DOHH2 (cell line): ENCODE data around the gene KLHDC8B.

Experiments
- H3F3A ChIP-seq: fragments of 200-600 bp; sonication (generic), shearing (Covaris generic); 2 replicates; pipeline ENCODE4 v1.6.0; 2016; ENCODE audit warnings: antibody characterized with exemption, mild to moderate bottlenecking; ENCODE audit not compliant: control insufficient read depth, insufficient read depth
- H3K27ac ChIP-seq: fragments of 200-600 bp; sonication (generic); 2 replicates; pipeline ENCODE4 v1.5.1; 2014; ENCODE audit warnings: low read depth, mild to moderate bottlenecking, low read length, moderate library complexity
- H3K27me3 ChIP-seq: fragments of 200-600 bp; sonication (generic); 2 replicates; pipeline ENCODE4 v1.6.1; 2014; ENCODE audit warnings: mild to moderate bottlenecking, low read length, mixed read lengths; ENCODE audit not compliant: control insufficient read depth
- H3K36me3 ChIP-seq: fragments of 200-600 bp; sonication (generic); 2 replicates; pipeline ENCODE4 v1.6.1; 2014; ENCODE audit warnings: mild to moderate bottlenecking, low read length, moderate library complexity, mixed read lengths; ENCODE audit not compliant: control insufficient read depth
- H3K4me1 ChIP-seq: fragments of 200-600 bp; sonication (generic); 2 replicates; pipeline ENCODE4 v1.6.1; 2014; ENCODE audit warnings: mild to moderate bottlenecking, low read length, mixed read lengths; ENCODE audit not compliant: control insufficient read depth
- H3K4me2 ChIP-seq: fragments of 200-600 bp; sonication (generic); 2 replicates; pipeline ENCODE4 v1.6.0; 2014; ENCODE audit warnings: mild to moderate bottlenecking, low read length, moderate library complexity
- H3K4me3 ChIP-seq: fragments of 200-600 bp; sonication (generic); 2 replicates; pipeline ENCODE4 v1.5.1; 2014; ENCODE audit warnings: mild to moderate bottlenecking, low read length, mixed read lengths
- H3K79me2 ChIP-seq: fragments of 200-600 bp; sonication (generic); 2 replicates; pipeline ENCODE4 v1.6.1; 2014; ENCODE audit warnings: mild to moderate bottlenecking, low read length, mixed read lengths; ENCODE audit not compliant: control insufficient read depth
- H3K9me2 ChIP-seq: fragments of 200-600 bp; sonication (generic); replicated peaks from 2 replicates; pipeline ENCODE4 v1.6.1; 2014; ENCODE audit warnings: mild to moderate bottlenecking, low read length, mixed read lengths; ENCODE audit not compliant: control insufficient read depth
- H3K9me3 ChIP-seq: fragments of 200-600 bp; sonication (generic); 2 replicates; pipeline ENCODE4 v1.6.1; 2014; ENCODE audit warnings: antibody characterized with exemption, low read length, mixed read lengths; ENCODE audit not compliant: control insufficient read depth, insufficient read depth
- H4K20me1 ChIP-seq: fragments of 200-600 bp; sonication (generic); 2 replicates; pipeline ENCODE4 v1.6.0; 2014; ENCODE audit warnings: low read depth, mild to moderate bottlenecking, antibody characterized with exemption, low read length, moderate library complexity; ENCODE audit not compliant: control insufficient read depth, insufficient read depth
- EZH2phosphoT487 ChIP-seq: fragments of 200-600 bp; sonication (generic); IDR thresholded peaks from 2 replicates; pipeline ENCODE4 v1.6.1; 2017; ENCODE audit warnings: borderline replicate concordance, mild to moderate bottlenecking, antibody characterized with exemption, low read length, moderate library complexity, mixed read lengths
- TF ChIP-seq, protein P1 (sequence below): fragments of 200-600 bp; sonication (generic); IDR thresholded peaks from one replicate; pipeline ENCODE4 v1.5.1; 2014; ENCODE audit warnings: antibody characterized with exemption, mild to moderate bottlenecking, low read depth, low read length; ENCODE audit not compliant: poor library complexity, severe bottlenecking

The KLHDC8B gene

DNA sequence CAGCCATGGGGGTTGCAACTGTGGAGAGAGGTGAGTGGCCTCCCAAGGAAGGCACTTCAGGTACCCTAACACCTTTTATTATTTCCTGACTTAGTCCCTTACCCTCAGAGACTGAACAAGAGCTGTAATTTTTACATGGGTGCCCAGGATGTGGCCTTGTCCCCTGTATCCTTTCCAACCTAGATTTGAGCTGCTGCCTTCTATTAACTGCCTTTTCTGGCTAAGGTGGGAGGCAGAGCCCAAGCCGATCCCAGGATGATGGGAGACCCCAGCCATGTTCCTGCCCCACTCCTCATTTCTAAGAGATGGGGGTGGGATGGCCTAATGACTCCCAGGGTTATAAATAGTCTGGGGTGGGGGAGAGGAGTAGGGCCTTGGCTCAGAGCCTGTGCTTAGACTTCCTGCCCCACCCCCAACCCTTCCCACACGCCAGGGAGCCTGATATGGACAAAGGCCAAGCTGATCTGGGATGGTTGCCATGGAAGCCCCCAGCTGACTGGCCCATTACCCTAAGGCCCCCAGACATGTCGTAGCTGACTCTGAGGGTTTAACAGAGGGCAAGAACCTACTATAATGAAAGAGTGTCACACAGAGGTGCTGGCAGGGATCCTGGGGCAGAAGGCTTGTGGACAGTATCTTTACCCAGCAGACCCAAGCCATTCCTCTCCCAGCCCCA is 1.9 kb downstream of the KLHDC8B start:
- no peaks in the 10 kb centered on the region for H4K20me1 ChIP-seq
- H3F3A ChIP-seq, result no peaks in the 10 kb centered on the region
- H3K36me3 ChIP-seq, result no peaks in the 10 kb centered on the region
- H3K9me3 ChIP-seq, result no peaks in the 10 kb centered on the region
- no peaks in the 10 kb centered on the region for H3K9me2 ChIP-seq
- no peak overlapping the region for H3K27ac ChIP-seq
- H3K4me2 ChIP-seq, result no peak overlapping the region
- TF ChIP-seq, protein P1, sequence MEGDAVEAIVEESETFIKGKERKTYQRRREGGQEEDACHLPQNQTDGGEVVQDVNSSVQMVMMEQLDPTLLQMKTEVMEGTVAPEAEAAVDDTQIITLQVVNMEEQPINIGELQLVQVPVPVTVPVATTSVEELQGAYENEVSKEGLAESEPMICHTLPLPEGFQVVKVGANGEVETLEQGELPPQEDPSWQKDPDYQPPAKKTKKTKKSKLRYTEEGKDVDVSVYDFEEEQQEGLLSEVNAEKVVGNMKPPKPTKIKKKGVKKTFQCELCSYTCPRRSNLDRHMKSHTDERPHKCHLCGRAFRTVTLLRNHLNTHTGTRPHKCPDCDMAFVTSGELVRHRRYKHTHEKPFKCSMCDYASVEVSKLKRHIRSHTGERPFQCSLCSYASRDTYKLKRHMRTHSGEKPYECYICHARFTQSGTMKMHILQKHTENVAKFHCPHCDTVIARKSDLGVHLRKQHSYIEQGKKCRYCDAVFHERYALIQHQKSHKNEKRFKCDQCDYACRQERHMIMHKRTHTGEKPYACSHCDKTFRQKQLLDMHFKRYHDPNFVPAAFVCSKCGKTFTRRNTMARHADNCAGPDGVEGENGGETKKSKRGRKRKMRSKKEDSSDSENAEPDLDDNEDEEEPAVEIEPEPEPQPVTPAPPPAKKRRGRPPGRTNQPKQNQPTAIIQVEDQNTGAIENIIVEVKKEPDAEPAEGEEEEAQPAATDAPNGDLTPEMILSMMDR, result no peak
- TF ChIP-seq EZH2phosphoT487, result no peak
- peaks cover 6% of the 10 kb centered on the region for H3K4me1 ChIP-seq
- H3K4me3 ChIP-seq, result no peak overlapping the region
- no peaks in the 10 kb centered on the region for H3K27me3 ChIP-seq
- no peaks in the 10 kb centered on the region for H3K79me2 ChIP-seq

GRCh38 chr3:49173792-49174170 is 2.4 kb downstream of the KLHDC8B start:
- no peaks in the 10 kb centered on the region for H3K36me3 ChIP-seq
- no peak overlapping the region for H3K4me2 ChIP-seq
- H3K27me3 ChIP-seq, result peaks cover 1% of the 10 kb centered on the region; the same call in 1 of the 2 replicates
- no peak for TF ChIP-seq EZH2phosphoT487
- TF ChIP-seq, protein P1, result no peak
- no peaks in the 10 kb centered on the region for H3K79me2 ChIP-seq
- no peaks in the 10 kb centered on the region for H3K9me2 ChIP-seq
- H3K9me3 ChIP-seq, result no peaks in the 10 kb centered on the region
- H3K4me3 ChIP-seq, result no peak overlapping the region
- peaks cover 6% of the 10 kb centered on the region for H3K4me1 ChIP-seq
- no peak overlapping the region for H3K27ac ChIP-seq
- no peaks in the 10 kb centered on the region for H4K20me1 ChIP-seq
- no peaks in the 10 kb centered on the region for H3F3A ChIP-seq

GRCh38 chr3:49174397-49174985 is 3.1 kb downstream of the KLHDC8B start:
- Histone ChIP-seq H3K9me2 (no peaks in the 10 kb centered on the region), H3K4me3 (no peak overlapping the region), H3K4me1 (peaks cover 6% of the 10 kb centered on the region), H3K36me3 (no peaks in the 10 kb centered on the region), H3F3A (no peaks in the 10 kb centered on the region), H3K27me3 (peaks cover 4% of the 10 kb centered on the region; the same call in 1 of the 2 replicates), H3K4me2 (no peak overlapping the region), H3K79me2 (no peaks in the 10 kb centered on the region), H3K27ac (no peak overlapping the region), H3K9me3 (no peaks in the 10 kb centered on the region), H4K20me1 (no peaks in the 10 kb centered on the region)
- TF ChIP-seq, protein P1, result no peak
- no peak for TF ChIP-seq EZH2phosphoT487
